Effector CD8-positive, alpha-beta T cell (primary cell): Measurements from ENCODE around the gene MGAT2.
"Not testable (repeated sequence)": the region's sequence is repeated elsewhere in the genome, so short reads cannot be mapped to it uniquely, and the experiment has no call there.

Source experiments
- DNase-seq: peaks from one replicate; lab custom pipeline; 2025; lab: John Stamatoyannopoulos, UW

MGAT2 gene

GRCh38 chr14:49654511-49654910, 33.9 kb downstream of the MGAT2 start:
- DNase-seq = no peak

DNA sequence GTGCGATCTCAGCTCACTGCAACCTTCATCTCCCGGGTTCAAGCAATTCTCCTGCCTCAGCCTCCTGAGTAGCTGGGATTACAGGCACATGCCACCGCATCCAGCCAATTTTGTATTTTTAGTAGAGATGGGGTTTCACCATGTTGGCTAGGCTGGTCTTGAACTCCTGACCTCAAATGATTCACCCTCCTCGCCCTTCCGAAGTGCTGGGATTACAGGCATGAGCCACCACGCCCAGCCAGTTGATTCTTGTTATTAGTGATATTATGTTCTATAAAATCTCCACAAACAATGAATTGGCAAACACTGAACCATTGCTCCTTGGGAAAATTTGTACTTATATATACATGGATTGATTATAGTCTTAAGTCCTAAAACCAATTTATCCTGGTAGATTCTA, 36.9 kb downstream of the MGAT2 start:
- not testable (repeated sequence) for DNase-seq

DNA sequence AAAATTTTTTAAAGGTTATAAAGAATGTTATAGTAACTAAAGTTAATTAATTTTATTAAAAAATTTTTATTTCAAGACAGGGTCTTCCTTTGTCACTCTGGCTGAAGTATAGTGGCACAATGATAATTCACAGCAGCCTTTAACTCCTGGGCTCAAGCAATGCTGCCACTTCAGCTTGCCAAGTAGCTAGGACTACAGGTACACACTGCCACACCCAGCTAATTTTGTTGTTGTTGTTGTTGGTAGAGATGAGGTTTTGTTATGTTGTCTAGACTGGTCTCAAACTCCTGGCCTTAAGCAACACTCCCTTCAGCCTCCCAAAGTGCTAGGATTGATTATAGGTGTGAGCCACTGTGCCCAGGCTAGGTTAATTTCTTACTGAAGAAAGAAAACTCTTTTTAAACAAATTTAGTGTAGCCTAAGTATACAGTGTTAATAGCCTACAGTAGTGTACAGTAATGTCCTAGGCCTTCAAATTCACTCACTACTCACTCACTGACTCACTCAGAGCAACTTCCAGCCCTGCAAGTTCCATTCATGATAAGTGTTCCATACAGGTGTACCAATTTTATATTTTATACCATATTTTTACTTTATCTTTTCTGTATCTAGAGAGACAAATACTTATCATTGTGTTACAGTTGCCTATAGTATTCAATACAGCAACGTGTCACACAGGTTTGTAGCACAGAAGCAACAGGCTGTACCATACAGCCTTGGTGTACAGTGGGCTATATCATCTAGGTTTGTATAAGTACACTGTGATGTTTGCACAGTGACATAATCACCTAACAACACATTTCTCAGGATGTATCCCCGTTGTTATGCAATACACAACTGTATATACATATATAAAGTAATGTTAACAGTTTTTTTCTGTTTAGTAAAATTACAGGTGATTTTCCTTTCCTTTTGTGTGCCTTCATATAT, 39.2 kb downstream of the MGAT2 start:
- DNase-seq = no peak

DNA sequence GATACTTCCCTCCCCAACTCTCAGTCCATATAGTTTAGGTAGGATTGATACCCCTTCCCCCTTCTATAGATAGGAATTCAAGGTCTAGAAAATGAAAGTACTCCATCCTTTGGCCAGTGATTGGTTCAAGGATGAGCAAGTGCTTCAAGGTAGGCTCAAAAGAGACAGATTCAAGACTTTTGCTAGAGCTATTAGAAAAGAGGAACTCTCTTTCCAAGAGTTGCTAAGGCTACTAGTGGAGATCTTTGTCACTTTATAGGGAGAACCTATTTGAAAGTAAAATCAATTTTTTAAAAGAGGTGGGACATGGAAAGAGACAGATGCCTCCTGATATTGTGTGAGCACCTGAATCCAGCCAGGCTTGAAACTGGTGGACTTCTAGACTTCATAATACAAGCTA, 49.9 kb downstream of the MGAT2 start:
- no peak for DNase-seq
